Measurements from ENCODE around the gene AK5.

The AK5 gene

DNA sequence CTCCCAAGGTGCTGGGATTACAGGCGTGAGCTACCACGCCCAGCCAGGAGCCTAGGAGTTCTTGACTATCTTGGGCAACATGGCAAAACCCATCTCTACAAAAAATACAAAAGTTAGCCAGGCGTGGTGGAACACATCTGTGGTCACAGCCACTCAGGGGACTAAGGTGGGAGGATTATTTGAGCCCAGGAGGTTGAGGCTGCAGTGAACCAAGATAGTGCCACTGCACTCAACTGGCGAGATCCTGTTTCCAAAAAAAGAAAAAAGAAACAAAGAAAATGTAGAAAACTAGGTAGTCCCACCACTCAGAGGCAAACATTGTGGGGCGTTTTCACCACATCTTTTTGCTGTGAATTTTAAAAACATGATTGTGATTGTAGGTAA, 259.3 kb downstream of the AK5 start:
- no peak for DNase-seq (ENCODE audit: low read depth)

- no peak for DNase-seq (ENCODE audit: low read depth)
Observed at GRCh38 chr1:77542813-77543420, 261.1 kb downstream of the AK5 start.

DNA sequence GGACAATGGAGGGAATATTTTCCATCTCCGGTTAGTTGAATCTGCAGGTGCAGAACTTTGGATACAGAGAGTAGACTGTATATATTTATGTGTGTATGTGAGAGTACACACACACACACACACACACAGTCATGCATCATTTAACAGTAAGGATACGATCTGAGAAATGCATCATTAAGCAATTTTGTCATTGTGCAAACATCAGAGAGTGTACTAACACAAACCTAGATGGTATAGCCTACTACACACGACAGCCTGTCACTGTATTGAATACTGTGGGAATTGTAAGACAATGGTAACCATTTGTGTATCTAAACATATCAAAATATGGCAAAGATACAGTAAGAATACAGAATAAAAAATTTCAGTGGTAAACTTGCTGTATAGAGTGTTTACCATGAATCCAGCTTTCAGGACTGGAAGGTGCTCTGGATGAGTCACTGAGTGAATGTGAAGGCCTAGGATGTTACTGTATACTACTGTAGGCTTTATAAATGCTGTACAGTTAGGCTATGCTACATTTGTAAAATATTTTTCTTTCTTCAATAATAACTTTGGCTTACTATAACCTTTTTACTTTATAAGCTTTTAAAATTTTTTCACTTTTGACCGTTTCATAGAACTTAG, 262.1 kb downstream of the AK5 start:
- DNase-seq (ENCODE audit: low read depth), result no peak

GRCh38 chr1:77544845-77545244, 263.0 kb downstream of the AK5 start:
- no peak for DNase-seq (ENCODE audit: low read depth)

DNA sequence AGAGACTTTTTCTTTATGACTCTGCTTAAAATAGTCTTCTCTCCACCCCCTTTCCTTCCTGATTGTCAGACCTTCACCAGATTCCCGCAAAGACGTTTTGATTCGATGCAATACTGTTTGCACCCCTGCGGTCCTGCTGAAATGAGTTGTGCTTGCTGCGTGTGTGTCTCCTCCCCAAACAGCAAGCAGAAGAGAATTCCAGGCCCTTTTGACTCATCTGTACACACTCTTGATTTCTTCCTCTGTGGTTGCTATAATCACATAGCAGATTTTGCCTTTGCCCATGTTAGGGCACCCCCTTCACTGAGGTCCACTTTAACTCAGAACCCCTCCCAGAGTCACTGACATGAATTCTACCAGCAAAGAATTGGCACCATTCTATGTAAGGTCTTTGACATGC, 264.2 kb downstream of the AK5 start:
- DNase-seq (ENCODE audit: low read depth), result no peak

DNA sequence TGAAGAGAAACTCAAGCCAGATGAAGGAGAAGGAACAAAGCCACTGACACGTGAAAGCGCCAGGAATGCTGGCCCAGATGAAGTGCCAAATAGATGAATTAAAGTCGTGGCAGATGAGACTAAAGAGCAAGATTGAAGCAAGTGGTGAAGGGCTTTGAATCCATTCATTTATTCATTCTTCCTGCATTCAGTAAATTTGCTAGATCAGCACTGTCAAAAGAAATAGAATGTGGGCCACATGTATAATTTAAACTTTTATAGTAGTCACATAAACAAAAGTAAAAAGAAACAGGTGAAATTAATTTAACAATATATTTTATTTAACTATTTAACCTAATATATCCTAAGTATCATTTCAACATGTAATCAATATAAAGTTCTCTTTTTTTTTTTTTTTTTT, 265.1 kb downstream of the AK5 start:
- no peak for DNase-seq (ENCODE audit: low read depth)

DNA sequence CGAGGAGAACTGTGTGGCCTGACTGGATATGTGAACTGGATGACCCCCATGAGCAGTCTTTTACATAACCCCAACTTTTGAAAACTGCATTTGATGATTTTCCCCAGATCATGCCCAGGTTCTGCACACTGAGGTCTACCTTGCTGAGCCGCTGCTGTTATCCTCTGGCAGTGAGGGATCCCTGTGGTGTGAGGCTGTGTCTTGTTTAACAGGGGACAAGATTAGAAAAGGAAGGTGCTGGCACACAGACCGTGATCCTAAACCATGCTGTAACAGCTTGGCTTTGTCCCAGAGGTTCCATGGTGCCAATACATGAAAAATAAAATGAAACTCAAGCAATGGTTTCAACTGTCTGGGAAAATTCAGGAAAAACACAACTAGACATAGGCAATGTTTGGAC, 266.5 kb downstream of the AK5 start:
- no peak for DNase-seq (ENCODE audit: low read depth)

DNA sequence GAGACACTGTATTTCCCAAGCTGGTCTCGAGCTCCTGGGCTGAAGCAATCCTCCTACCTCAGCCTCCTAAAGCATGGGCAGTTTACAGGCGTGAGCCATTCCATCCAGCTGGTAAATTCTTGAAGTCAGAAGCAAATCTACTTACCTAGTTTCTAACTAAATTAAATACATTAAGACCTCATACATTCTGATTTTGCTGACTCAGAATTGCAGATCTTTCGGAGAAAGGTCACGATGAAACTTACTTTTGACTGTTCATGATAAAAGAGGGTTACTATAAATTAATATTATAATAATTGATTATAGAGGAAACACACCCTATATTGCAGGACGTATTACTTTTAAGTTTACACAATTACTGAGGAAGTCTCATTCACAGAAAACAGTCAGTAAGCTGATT, 268.3 kb downstream of the AK5 start:
- no peak for DNase-seq (ENCODE audit: low read depth)

- no peak for DNase-seq (ENCODE audit: low read depth)
Observed at GRCh38 chr1:77552626-77553025, 270.8 kb downstream of the AK5 start.

GRCh38 chr1:77553568-77554291, 271.9 kb downstream of the AK5 start:
- no peak for DNase-seq (ENCODE audit: low read depth)

DNA sequence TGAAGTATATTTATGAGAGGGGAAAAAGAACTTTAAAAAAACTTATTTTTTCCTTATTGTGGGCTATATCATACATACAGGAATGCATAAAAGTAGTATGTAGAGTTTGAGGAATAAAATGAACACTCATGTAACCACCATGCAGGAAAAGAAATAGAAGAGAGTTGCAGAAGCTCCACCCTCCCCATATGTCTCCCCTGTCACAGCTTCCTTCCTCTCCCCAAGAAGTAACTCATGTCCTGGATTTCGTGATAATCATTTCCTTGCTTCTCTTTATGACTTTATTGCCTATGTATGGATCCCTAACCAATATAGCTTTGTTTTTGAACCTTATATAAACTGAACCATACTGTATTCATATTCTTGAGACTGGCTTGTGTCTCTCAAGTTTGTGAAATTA, 274.2 kb downstream of the AK5 start:
- DNase-seq (ENCODE audit: low read depth), result no peak

DNA sequence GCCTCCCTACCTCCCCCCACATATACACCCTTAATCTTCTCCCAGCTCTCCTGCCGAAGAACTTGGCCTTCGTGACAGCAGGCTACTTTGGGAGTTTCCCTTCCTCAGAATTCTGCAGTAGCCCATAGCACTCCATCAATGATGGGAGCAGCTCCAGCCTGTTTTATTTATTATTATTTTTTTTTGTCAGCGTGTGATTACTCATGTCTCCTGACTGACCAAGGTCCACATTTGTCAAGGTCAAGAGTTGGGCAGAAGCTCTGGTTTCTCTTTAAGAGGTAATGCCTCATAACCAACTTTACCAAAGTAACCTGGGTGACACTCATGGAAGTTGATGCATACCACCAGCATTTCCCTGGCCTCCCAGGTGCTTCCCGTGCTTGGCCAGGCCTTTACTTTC, 275.2 kb downstream of the AK5 start:
- no peak for DNase-seq (ENCODE audit: low read depth)

DNA sequence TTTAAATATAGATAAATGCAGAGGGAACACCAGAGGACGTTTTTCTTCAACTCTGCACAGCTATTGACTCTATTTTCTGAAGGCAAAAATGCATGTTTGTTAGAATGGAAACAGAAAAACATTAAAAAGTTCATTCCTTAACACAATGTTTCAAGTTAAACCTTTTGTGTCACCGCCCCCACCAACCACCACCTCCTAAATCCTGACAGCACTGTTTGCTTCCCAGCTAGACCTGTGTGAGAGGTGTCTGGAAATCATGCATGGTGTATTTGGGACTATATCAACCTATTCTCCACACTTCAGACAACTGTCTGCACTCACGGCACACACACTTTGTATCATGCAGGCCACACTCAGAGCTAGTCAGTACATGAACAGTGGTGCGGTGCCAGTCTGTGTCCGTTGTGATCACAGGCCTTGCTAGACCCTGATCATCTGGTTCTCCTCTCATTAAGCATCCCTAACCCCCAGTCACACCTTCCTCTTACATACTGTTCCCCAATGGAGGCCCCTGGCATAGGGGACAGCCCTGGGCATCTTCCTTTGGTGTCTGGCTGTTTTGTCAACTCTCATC, 276.9 kb downstream of the AK5 start:
- no peak for DNase-seq (ENCODE audit: low read depth)

- peak; percentile 19 for DNase-seq (ENCODE audit: low read depth)
Observed at GRCh38 chr1:77560741-77561140, 278.9 kb downstream of the AK5 start.

- DNase-seq (ENCODE audit: low read depth), result no peak
Observed at GRCh38 chr1:77562596-77563150, 280.9 kb downstream of the AK5 start.

GRCh38 chr1:77565321-77565720, 283.5 kb downstream of the AK5 start:
- DNase-seq (ENCODE audit: low read depth), result no peak

DNA sequence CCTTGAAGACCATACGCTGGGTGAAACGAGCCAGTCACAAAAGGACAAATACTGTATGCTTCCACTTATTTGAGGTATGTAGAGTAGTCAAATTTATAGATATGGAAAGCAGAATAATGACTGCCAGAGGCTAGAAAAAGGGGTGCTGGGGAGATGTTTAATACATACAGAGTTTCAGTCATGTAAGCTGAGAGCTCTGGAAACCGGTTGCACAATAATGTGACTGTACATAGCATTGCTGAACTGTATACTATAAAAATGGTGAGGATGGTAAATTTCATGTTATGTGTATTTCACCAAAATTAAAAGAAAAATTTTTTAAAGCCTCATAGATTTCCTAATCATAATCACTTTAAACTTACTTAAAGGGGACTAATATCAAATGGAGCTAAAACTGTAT, 289.8 kb downstream of the AK5 start:
- DNase-seq (ENCODE audit: low read depth), result no peak

- no peak for DNase-seq (ENCODE audit: low read depth)
Observed at GRCh38 chr1:77579547-77579946, 297.7 kb downstream of the AK5 start.

DNA sequence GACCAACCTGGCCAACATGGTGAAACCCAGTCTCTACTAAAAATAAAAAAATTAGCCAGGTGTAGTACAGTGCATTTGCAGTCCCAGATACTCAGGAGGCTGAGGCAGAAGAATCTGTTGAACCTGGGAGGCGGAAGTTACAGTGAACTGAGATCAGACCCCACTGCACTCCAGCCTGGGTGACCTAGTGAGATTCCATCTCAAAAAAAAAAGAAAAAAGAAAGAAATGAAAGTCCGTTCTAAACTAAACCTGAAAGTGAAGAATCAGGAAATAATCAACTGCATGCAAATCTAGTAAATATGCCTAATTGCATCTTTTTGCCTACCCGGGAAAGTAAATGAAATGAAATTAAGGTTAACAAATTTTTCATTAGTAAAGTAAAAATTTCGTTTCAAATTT, 301.1 kb downstream of the AK5 start:
- no peak for DNase-seq (ENCODE audit: low read depth)

GRCh38 chr1:77583483-77583882, 301.7 kb downstream of the AK5 start:
- DNase-seq (ENCODE audit: low read depth), result no peak

DNA sequence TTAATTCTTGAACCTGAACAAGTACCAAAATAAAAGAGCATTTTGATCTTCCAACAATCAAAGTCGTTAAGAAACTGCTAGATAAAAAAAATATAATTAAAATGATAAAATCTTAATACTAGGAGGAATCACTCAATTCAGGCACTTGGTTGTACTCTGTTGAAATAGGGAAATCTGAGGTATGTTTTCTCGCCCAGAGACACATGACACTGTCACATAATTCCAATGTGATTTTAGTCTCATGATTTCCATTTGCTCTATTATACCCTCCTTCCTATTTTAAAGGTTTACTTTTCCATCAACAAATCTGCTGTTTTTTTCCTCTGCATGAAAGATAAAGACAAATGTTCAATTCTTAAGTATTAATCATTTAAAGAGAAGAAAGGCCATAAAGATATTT, 303.1 kb downstream of the AK5 start:
- DNase-seq (ENCODE audit: low read depth), result no peak

DNA sequence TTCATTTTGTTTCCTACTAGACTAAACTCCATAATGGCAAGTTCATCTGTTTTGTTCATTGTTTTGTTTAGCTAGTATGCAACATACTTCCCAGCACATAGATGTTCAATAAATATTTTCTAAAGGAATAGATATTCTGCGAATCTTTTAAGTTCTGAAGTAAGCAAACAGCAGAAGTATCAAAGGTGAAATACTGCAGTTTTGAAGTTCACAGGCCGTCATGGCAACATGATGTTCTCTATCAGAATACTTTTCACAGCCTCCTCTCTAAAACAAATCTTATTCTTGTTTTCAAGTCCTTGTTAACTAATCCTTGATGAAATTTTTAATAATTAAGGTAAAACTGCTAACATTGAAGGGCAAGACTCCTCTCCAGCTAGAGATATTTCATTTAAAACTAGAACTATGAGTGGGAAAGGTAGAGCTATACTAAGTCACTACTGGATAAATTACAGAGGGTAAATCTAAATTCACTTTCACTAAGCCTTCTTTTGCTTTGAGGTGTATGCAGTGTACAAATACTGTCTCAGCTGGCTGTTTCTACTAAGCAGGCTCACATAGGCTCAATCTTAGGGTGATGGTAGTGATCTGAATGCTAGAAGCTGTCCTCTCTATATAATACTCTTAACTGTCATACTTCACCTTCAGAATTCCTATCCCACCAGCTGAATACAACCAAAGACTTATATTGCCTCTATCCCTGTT, 303.9 kb downstream of the AK5 start:
- DNase-seq (ENCODE audit: low read depth), result no peak
